WTC11 (cell line): ENCODE data around the gene AJAP1. TPM values are rescaled to one million over a fixed set of nuclear protein-coding genes. Genes with fewer than 3 reads are reported as not detected.

ENCODE experiments used
- ATAC-seq: fragments of 200-7000 bp; cut with Tn5 transposase; 2 replicates; pipeline ENCODE4 v1.10.0; 2021; ENCODE audit warnings: mild to moderate bottlenecking, moderate library complexity
- CTCF ChIA-PET: fragments of 300-600 bp; sonication (Branson Sonifier 250); formaldehyde crosslinking; loops from one replicate; lab custom pipeline; 2021; ENCODE audit warnings: antibody characterized with exemption; lab: Charles Lee
- POLR2A ChIA-PET: fragments of 350-600 bp; sonication (Branson Sonifier 250); formaldehyde crosslinking; loops from one replicate; lab custom pipeline; 2021; ENCODE audit warnings: antibody characterized with exemption; lab: Charles Lee
- DNase-seq: peaks from one replicate; pipeline ENCODE4 v3.0.0; 2021; ENCODE audit warnings: low spot score
- H3K27ac Mint-ChIP-seq: 2 replicates; pipeline ENCODE4 v1.8.0; 2021; ENCODE audit warnings: mixed read lengths
- H3K27me3 Mint-ChIP-seq: 2 replicates; pipeline ENCODE4 v1.8.0; 2021; ENCODE audit warnings: low read depth, mild to moderate bottlenecking, moderate library complexity, mixed read lengths
- H3K36me3 Mint-ChIP-seq: 2 replicates; pipeline ENCODE4 v1.8.0; 2021; ENCODE audit warnings: mixed read lengths
- H3K4me1 Mint-ChIP-seq: 2 replicates; pipeline ENCODE4 v1.8.0; 2022; ENCODE audit warnings: mixed read lengths
- H3K4me3 Mint-ChIP-seq: 2 replicates; pipeline ENCODE4 v1.8.0; 2021; ENCODE audit warnings: mild to moderate bottlenecking, moderate library complexity, mixed read lengths
- H3K9me3 Mint-ChIP-seq: 2 replicates; pipeline ENCODE4 v1.8.0; 2021; ENCODE audit warnings: mixed read lengths
- EMX1 ChIP-seq: fragments of 250-450 bp; sonication (Bioruptor Pico); IDR thresholded peaks from 2 replicates; pipeline ENCODE4 v1.8.0; 2021; ENCODE audit warnings: mild to moderate bottlenecking
- JAZF1 ChIP-seq: fragments of 250-450 bp; sonication (Bioruptor Pico); IDR thresholded peaks from 2 replicates; pipeline ENCODE4 v1.9.0; 2021; ENCODE audit warnings: moderate library complexity, mild to moderate bottlenecking, inconsistent platforms
- MYBL2 ChIP-seq: sonication (generic); formaldehyde crosslinking; IDR thresholded peaks from 2 replicates; pipeline ENCODE4 v1.8.1; 2023; ENCODE audit warnings: mild to moderate bottlenecking, moderate library complexity, missing genetic modification reagents
- NFATC4 ChIP-seq: fragments of 250-450 bp; sonication (Bioruptor Pico); IDR thresholded peaks from 2 replicates; pipeline ENCODE4 v1.9.0; 2021; ENCODE audit warnings: mild to moderate bottlenecking
- NFYB ChIP-seq: sonication (generic); formaldehyde crosslinking; conservative IDR thresholded peaks from 2 replicates; pipeline ENCODE4 v1.8.0; 2022; ENCODE audit warnings: low read depth, missing genetic modification reagents
- NR2C2 ChIP-seq: sonication (generic); formaldehyde crosslinking; IDR thresholded peaks from 2 replicates; pipeline ENCODE4 v1.8.0; 2022; ENCODE audit warnings: mild to moderate bottlenecking, missing genetic modification reagents
- TCF7 ChIP-seq: sonication (generic); formaldehyde crosslinking; IDR thresholded peaks from 2 replicates; pipeline ENCODE4 v1.8.0; 2022; ENCODE audit warnings: mild to moderate bottlenecking, low read depth, missing genetic modification reagents, moderate library complexity
- TEAD4 ChIP-seq: sonication (generic); formaldehyde crosslinking; IDR thresholded peaks from 2 replicates; pipeline ENCODE4 v1.8.0; 2022; ENCODE audit warnings: mild to moderate bottlenecking, missing genetic modification reagents
- TP53 ChIP-seq: sonication (generic); formaldehyde crosslinking; IDR thresholded peaks from 2 replicates; pipeline ENCODE4 v1.8.1; 2023; ENCODE audit warnings: mild to moderate bottlenecking, missing genetic modification reagents
- ZNF317 ChIP-seq: sonication (generic); formaldehyde crosslinking; IDR thresholded peaks from 2 replicates; pipeline ENCODE4 v1.8.1; 2023; ENCODE audit warnings: low read depth, mild to moderate bottlenecking, moderate library complexity, missing genetic modification reagents, borderline replicate concordance
- ZNF396 ChIP-seq: fragments of 250-450 bp; sonication (Bioruptor Pico); IDR thresholded peaks from 2 replicates; pipeline ENCODE4 v1.8.0; 2021; ENCODE audit warnings: mild to moderate bottlenecking, moderate library complexity, borderline replicate concordance
- ZNF423 ChIP-seq: fragments of 250-450 bp; sonication (Bioruptor Pico); IDR thresholded peaks from 2 replicates; pipeline ENCODE4 v2.1.2; 2022; ENCODE audit warnings: mild to moderate bottlenecking, moderate library complexity
- ZNF671 ChIP-seq: fragments of 250-450 bp; sonication (Bioruptor Pico); IDR thresholded peaks from 2 replicates; pipeline ENCODE4 v1.8.0; 2021; ENCODE audit warnings: mild to moderate bottlenecking
- total RNA-seq: library from RNA; stranded (reverse); gene quantifications from 3 replicates; pipeline ENCODE4 v1.2.3, GENCODE V29; 2021
- TF ChIP-seq, protein P1 (sequence below): sonication (generic); formaldehyde crosslinking; IDR thresholded peaks from 2 replicates; pipeline ENCODE4 v1.8.0; 2023; ENCODE audit warnings: mild to moderate bottlenecking, missing genetic modification reagents
- TF ChIP-seq, protein P2 (sequence below): sonication (generic); formaldehyde crosslinking; IDR thresholded peaks from 2 replicates; pipeline ENCODE4 v1.8.1; 2023; ENCODE audit warnings: mild to moderate bottlenecking, missing genetic modification reagents, borderline replicate concordance
- TF ChIP-seq, protein P3 (sequence below): sonication (generic); formaldehyde crosslinking; conservative IDR thresholded peaks from 2 replicates; pipeline ENCODE4 v1.8.1; 2022; ENCODE audit warnings: mild to moderate bottlenecking, missing genetic modification reagents
- TF ChIP-seq, protein P4 (sequence below): fragments of 250-450 bp; sonication (Bioruptor Pico); IDR thresholded peaks from 2 replicates; pipeline ENCODE4 v1.9.0; 2021; ENCODE audit warnings: mild to moderate bottlenecking
- TF ChIP-seq, protein P5 (sequence below): sonication (generic); formaldehyde crosslinking; IDR thresholded peaks from 2 replicates; pipeline ENCODE4 v1.8.1; 2023; ENCODE audit warnings: mild to moderate bottlenecking, missing genetic modification reagents

The AJAP1 gene
- total RNA-seq, 1 experiment from 2014 or later: 2.1 TPM

DNA sequence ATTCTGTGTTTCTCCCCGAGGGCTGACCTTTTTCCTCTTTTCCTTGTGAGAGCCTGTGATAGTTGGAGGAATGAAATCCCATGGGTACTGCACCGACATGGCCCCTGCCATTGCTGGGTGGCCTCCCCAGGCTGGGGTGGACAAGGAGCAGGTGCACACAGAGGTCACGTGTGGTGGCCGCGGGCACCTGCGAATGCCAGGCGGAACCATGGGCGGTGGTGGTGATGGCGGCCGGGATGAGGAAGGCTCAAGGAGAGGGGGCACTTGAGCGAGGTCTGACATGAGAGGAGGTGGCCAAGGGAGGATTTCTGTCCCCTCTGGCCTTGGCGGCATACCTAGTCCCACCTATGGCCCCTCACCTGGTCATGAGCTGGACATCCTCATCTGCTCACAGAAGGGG lies 69.6 kb downstream of the AJAP1 start:
- no peak for DNase-seq
- H3K27me3 Mint-ChIP-seq: peaks cover 2% of the 10 kb centered on the region
- TF ChIP-seq ZNF671: no peak
- no peak for TF ChIP-seq TP53 (CRISPR knock-in tag)
- TF ChIP-seq EMX1 (CRISPR knock-in tag): no peak
- TF ChIP-seq, protein P1, sequence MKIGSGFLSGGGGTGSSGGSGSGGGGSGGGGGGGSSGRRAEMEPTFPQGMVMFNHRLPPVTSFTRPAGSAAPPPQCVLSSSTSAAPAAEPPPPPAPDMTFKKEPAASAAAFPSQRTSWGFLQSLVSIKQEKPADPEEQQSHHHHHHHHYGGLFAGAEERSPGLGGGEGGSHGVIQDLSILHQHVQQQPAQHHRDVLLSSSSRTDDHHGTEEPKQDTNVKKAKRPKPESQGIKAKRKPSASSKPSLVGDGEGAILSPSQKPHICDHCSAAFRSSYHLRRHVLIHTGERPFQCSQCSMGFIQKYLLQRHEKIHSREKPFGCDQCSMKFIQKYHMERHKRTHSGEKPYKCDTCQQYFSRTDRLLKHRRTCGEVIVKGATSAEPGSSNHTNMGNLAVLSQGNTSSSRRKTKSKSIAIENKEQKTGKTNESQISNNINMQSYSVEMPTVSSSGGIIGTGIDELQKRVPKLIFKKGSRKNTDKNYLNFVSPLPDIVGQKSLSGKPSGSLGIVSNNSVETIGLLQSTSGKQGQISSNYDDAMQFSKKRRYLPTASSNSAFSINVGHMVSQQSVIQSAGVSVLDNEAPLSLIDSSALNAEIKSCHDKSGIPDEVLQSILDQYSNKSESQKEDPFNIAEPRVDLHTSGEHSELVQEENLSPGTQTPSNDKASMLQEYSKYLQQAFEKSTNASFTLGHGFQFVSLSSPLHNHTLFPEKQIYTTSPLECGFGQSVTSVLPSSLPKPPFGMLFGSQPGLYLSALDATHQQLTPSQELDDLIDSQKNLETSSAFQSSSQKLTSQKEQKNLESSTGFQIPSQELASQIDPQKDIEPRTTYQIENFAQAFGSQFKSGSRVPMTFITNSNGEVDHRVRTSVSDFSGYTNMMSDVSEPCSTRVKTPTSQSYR: no peak
- TF ChIP-seq NFYB (CRISPR knock-in tag): no peak
- no peak for TF ChIP-seq TCF7 (CRISPR knock-in tag)
- no peak for TF ChIP-seq ZNF396 (CRISPR knock-in tag)
- no peak for TF ChIP-seq JAZF1
- TF ChIP-seq ZNF317 (CRISPR knock-in tag): no peak
- no peak for TF ChIP-seq TEAD4 (CRISPR knock-in tag)
- TF ChIP-seq, protein P2, sequence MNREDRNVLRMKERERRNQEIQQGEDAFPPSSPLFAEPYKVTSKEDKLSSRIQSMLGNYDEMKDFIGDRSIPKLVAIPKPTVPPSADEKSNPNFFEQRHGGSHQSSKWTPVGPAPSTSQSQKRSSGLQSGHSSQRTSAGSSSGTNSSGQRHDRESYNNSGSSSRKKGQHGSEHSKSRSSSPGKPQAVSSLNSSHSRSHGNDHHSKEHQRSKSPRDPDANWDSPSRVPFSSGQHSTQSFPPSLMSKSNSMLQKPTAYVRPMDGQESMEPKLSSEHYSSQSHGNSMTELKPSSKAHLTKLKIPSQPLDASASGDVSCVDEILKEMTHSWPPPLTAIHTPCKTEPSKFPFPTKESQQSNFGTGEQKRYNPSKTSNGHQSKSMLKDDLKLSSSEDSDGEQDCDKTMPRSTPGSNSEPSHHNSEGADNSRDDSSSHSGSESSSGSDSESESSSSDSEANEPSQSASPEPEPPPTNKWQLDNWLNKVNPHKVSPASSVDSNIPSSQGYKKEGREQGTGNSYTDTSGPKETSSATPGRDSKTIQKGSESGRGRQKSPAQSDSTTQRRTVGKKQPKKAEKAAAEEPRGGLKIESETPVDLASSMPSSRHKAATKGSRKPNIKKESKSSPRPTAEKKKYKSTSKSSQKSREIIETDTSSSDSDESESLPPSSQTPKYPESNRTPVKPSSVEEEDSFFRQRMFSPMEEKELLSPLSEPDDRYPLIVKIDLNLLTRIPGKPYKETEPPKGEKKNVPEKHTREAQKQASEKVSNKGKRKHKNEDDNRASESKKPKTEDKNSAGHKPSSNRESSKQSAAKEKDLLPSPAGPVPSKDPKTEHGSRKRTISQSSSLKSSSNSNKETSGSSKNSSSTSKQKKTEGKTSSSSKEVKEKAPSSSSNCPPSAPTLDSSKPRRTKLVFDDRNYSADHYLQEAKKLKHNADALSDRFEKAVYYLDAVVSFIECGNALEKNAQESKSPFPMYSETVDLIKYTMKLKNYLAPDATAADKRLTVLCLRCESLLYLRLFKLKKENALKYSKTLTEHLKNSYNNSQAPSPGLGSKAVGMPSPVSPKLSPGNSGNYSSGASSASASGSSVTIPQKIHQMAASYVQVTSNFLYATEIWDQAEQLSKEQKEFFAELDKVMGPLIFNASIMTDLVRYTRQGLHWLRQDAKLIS (CRISPR knock-in tag): no peak
- TF ChIP-seq, protein P3, sequence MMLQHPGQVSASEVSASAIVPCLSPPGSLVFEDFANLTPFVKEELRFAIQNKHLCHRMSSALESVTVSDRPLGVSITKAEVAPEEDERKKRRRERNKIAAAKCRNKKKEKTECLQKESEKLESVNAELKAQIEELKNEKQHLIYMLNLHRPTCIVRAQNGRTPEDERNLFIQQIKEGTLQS (CRISPR knock-in tag): no peak
- TF ChIP-seq, protein P4, sequence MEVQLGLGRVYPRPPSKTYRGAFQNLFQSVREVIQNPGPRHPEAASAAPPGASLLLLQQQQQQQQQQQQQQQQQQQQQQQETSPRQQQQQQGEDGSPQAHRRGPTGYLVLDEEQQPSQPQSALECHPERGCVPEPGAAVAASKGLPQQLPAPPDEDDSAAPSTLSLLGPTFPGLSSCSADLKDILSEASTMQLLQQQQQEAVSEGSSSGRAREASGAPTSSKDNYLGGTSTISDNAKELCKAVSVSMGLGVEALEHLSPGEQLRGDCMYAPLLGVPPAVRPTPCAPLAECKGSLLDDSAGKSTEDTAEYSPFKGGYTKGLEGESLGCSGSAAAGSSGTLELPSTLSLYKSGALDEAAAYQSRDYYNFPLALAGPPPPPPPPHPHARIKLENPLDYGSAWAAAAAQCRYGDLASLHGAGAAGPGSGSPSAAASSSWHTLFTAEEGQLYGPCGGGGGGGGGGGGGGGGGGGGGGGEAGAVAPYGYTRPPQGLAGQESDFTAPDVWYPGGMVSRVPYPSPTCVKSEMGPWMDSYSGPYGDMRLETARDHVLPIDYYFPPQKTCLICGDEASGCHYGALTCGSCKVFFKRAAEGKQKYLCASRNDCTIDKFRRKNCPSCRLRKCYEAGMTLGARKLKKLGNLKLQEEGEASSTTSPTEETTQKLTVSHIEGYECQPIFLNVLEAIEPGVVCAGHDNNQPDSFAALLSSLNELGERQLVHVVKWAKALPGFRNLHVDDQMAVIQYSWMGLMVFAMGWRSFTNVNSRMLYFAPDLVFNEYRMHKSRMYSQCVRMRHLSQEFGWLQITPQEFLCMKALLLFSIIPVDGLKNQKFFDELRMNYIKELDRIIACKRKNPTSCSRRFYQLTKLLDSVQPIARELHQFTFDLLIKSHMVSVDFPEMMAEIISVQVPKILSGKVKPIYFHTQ (CRISPR knock-in tag): no peak
- no peak for TF ChIP-seq ZNF423 (CRISPR knock-in tag)
- TF ChIP-seq MYBL2 (CRISPR knock-in tag): no peak
- no peak for TF ChIP-seq NR2C2 (CRISPR knock-in tag)
- TF ChIP-seq, all 79 proteins: peak for 0
- Mint-ChIP-seq H3K9me3 (peaks cover 54% of the 10 kb centered on the region), H3K27ac (no peak overlapping the region), H3K4me3 (no peak overlapping the region), H3K4me1 (no peaks in the 10 kb centered on the region), H3K36me3 (peaks cover 76% of the 10 kb centered on the region)
- ATAC-seq: no peak
- ChIA-PET POLR2A (no interaction called here), CTCF (no interaction called here)

DNA sequence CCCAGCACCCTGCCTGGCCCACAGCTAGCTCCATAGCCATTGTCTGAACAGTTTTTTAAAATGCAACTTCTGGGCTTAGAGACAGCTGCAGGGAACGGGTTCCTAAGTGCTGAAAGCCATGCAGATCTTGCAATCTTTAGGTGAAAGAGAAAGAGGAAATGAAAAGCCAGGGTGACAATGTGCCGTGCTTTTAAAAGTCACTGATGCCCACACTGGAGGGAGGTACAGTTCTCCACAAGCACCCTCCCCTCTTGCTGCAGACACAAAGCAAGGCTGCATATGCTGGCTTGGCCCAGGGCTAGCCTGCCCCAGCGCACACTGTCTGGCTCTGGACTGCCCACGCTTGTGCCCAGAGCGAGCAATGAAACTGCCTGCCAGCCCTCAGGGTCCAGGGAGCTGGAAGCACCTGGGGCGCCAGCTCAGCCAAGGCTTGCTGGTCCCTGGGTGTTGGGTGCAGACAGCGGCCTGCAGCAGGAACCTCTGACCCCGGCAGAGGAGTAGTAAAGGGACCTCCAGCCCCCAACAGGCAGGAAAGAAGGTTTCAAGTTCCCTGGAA lies 70.4 kb downstream of the AJAP1 start:
- DNase-seq: no peak
- TF ChIP-seq, protein P5, sequence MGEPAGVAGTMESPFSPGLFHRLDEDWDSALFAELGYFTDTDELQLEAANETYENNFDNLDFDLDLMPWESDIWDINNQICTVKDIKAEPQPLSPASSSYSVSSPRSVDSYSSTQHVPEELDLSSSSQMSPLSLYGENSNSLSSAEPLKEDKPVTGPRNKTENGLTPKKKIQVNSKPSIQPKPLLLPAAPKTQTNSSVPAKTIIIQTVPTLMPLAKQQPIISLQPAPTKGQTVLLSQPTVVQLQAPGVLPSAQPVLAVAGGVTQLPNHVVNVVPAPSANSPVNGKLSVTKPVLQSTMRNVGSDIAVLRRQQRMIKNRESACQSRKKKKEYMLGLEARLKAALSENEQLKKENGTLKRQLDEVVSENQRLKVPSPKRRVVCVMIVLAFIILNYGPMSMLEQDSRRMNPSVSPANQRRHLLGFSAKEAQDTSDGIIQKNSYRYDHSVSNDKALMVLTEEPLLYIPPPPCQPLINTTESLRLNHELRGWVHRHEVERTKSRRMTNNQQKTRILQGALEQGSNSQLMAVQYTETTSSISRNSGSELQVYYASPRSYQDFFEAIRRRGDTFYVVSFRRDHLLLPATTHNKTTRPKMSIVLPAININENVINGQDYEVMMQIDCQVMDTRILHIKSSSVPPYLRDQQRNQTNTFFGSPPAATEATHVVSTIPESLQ (CRISPR knock-in tag): no peak
- TF ChIP-seq NFATC4: no peak
- TF ChIP-seq, all 79 proteins: peak for 0
- no peak overlapping the region for H3K27ac Mint-ChIP-seq
- peaks cover 56% of the 10 kb centered on the region for H3K9me3 Mint-ChIP-seq
- POLR2A ChIA-PET: no interaction called here
- ATAC-seq: no peak
- H3K27me3 Mint-ChIP-seq: no peaks in the 10 kb centered on the region; the same call in none of the 2 replicates
- H3K4me1 Mint-ChIP-seq: no peaks in the 10 kb centered on the region
- CTCF ChIA-PET: no interaction called here
- peaks cover 77% of the 10 kb centered on the region for H3K36me3 Mint-ChIP-seq
- H3K4me3 Mint-ChIP-seq: no peak overlapping the region
